ENCODE measurements around the gene MCM5.

Gene MCM5

GRCh38 chr22:35367331-35367886 is 32.5 kb upstream of the MCM5 start:
- no peak overlapping the region for H3K27ac ChIP-seq (ENCODE audit: low read length)
- H3K9me3 ChIP-seq (ENCODE audit: insufficient read depth, low read depth, low read length), result no peaks in the 10 kb centered on the region

GRCh38 chr22:35368386-35368785 is 31.6 kb upstream of the MCM5 start:
- no peak overlapping the region for H3K27ac ChIP-seq (ENCODE audit: low read length)
- H3K4me3 ChIP-seq (ENCODE audit: low read length), result no peak overlapping the region
- H3K9me3 ChIP-seq (ENCODE audit: insufficient read depth, low read depth, low read length), result no peaks in the 10 kb centered on the region
- no peak overlapping the region for H3K9ac ChIP-seq (ENCODE audit: low read depth, low read length)
- no peaks in the 10 kb centered on the region for H3K27me3 ChIP-seq (ENCODE audit: insufficient read depth, low read length)
- peaks cover 4% of the 10 kb centered on the region; the same call in 1 of the 2 replicates for H3K4me1 ChIP-seq (ENCODE audit: insufficient read depth, low read length)
- no peaks in the 10 kb centered on the region for H3K36me3 ChIP-seq (ENCODE audit: insufficient read depth, low read depth, low read length)

More at GRCh38 chr22:35367331-35367886, 32.5 kb upstream of the MCM5 start:
- peaks cover 4% of the 10 kb centered on the region; the same call in 1 of the 2 replicates for H3K4me1 ChIP-seq (ENCODE audit: insufficient read depth, low read length)
- H3K27me3 ChIP-seq (ENCODE audit: insufficient read depth, low read length), result no peaks in the 10 kb centered on the region
- no peak overlapping the region for H3K9ac ChIP-seq (ENCODE audit: low read depth, low read length)
- H3K36me3 ChIP-seq (ENCODE audit: insufficient read depth, low read depth, low read length), result no peaks in the 10 kb centered on the region
- H3K4me3 ChIP-seq (ENCODE audit: low read length), result no peak overlapping the region

GRCh38 chr22:35369996-35370395 is 29.9 kb upstream of the MCM5 start:
- H3K27ac ChIP-seq (ENCODE audit: low read length), result no peak overlapping the region
- H3K9me3 ChIP-seq (ENCODE audit: insufficient read depth, low read depth, low read length), result no peaks in the 10 kb centered on the region
- no peak overlapping the region for H3K9ac ChIP-seq (ENCODE audit: low read depth, low read length)
- peaks cover 4% of the 10 kb centered on the region; the same call in 1 of the 2 replicates for H3K4me1 ChIP-seq (ENCODE audit: insufficient read depth, low read length)
- no peaks in the 10 kb centered on the region for H3K27me3 ChIP-seq (ENCODE audit: insufficient read depth, low read length)
- H3K36me3 ChIP-seq (ENCODE audit: insufficient read depth, low read depth, low read length), result no peaks in the 10 kb centered on the region
- H3K4me3 ChIP-seq (ENCODE audit: low read length), result no peak overlapping the region

DNA sequence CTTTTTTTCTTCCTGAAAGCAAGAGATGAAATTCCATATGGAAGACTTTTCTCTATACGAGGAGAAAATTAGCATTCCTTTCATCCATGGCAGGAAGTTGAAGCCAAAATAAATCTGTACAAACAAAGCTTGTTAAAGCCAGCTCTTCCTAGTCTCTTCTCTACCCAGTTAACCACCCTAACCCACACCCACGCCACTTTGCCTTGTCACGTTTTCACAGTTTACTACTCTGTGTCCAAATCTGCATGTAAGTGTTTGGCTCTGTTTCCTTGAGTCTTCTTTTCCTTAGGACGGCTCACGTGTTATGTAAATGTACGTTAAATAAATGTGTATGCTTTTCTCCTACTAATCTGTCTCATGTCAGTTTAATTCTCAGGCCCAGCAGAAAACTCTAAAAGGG is 26.2 kb upstream of the MCM5 start:
- Histone ChIP-seq H3K36me3 (ENCODE audit: insufficient read depth, low read depth, low read length) (no peaks in the 10 kb centered on the region), H3K9me3 (ENCODE audit: insufficient read depth, low read depth, low read length) (no peaks in the 10 kb centered on the region), H3K4me1 (ENCODE audit: insufficient read depth, low read length) (peaks cover 31% of the 10 kb centered on the region), H3K27me3 (ENCODE audit: insufficient read depth, low read length) (no peaks in the 10 kb centered on the region), H3K27ac (ENCODE audit: low read length) (no peak overlapping the region), H3K9ac (ENCODE audit: low read depth, low read length) (no peak overlapping the region), H3K4me3 (ENCODE audit: low read length) (no peak overlapping the region)

GRCh38 chr22:35375031-35375430 is 24.9 kb upstream of the MCM5 start:
- H3K27ac ChIP-seq (ENCODE audit: low read length), result no peak overlapping the region
- H3K9ac ChIP-seq (ENCODE audit: low read depth, low read length), result peak overlapping the region; percentile 8; the same call in 1 of the 2 replicates
- H3K9me3 ChIP-seq (ENCODE audit: insufficient read depth, low read depth, low read length), result no peaks in the 10 kb centered on the region
- no peak overlapping the region for H3K4me3 ChIP-seq (ENCODE audit: low read length)
- H3K27me3 ChIP-seq (ENCODE audit: insufficient read depth, low read length), result no peaks in the 10 kb centered on the region
- H3K4me1 ChIP-seq (ENCODE audit: insufficient read depth, low read length), result peaks cover 32% of the 10 kb centered on the region
- no peaks in the 10 kb centered on the region for H3K36me3 ChIP-seq (ENCODE audit: insufficient read depth, low read depth, low read length)

DNA sequence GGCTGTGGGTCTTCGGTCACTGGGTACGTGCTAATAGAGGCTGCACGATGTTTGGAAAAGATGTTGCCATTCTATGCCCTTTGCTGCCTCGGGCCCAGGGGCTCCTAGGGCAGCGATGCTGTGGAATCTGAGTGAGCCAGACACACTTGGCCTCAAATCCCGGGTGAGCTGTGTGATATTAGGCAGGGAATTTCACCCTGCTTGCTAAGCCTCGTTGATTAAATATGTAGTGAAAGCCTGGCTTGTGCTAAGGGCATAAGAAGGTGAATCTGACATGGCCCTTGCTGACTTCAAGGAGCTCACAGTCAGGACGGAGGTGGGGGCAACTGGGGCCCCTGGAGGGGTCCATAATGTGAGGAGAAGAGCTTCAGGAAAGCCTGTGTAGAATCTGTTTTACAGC is 24.4 kb upstream of the MCM5 start:
- no peak overlapping the region for H3K27ac ChIP-seq (ENCODE audit: low read length)
- H3K27me3 ChIP-seq (ENCODE audit: insufficient read depth, low read length), result no peaks in the 10 kb centered on the region
- H3K36me3 ChIP-seq (ENCODE audit: insufficient read depth, low read depth, low read length), result no peaks in the 10 kb centered on the region
- H3K4me3 ChIP-seq (ENCODE audit: low read length), result no peak overlapping the region
- no peaks in the 10 kb centered on the region for H3K9me3 ChIP-seq (ENCODE audit: insufficient read depth, low read depth, low read length)
- H3K4me1 ChIP-seq (ENCODE audit: insufficient read depth, low read length), result peaks cover 35% of the 10 kb centered on the region
- H3K9ac ChIP-seq (ENCODE audit: low read depth, low read length), result peak overlapping the region; percentile 8; the same call in 1 of the 2 replicates

GRCh38 chr22:35376728-35377472 is 23.0 kb upstream of the MCM5 start:
- H3K4me3 ChIP-seq (ENCODE audit: low read length), result peak overlapping the region; percentile 14; the same call in 1 of the 2 replicates
- no peaks in the 10 kb centered on the region for H3K9me3 ChIP-seq (ENCODE audit: insufficient read depth, low read depth, low read length)

GRCh38 chr22:35377735-35378134 is 22.2 kb upstream of the MCM5 start:
- Histone ChIP-seq H3K9me3 (ENCODE audit: insufficient read depth, low read depth, low read length) (no peaks in the 10 kb centered on the region), H3K9ac (ENCODE audit: low read depth, low read length) (peak overlapping the region; percentile 77; the same call in 1 of the 2 replicates), H3K27ac (ENCODE audit: low read length) (peak overlapping the region; percentile 89), H3K27me3 (ENCODE audit: insufficient read depth, low read length) (peaks cover 4% of the 10 kb centered on the region; the same call in 1 of the 2 replicates), H3K4me3 (ENCODE audit: low read length) (0 out of 2 replicates have a peak overlapping the region, but pooled peaks have one; percentile 14), H3K36me3 (ENCODE audit: insufficient read depth, low read depth, low read length) (no peaks in the 10 kb centered on the region), H3K4me1 (ENCODE audit: insufficient read depth, low read length) (peaks cover 36% of the 10 kb centered on the region)

More at GRCh38 chr22:35376728-35377472, 23.0 kb upstream of the MCM5 start:
- peaks cover 36% of the 10 kb centered on the region for H3K4me1 ChIP-seq (ENCODE audit: insufficient read depth, low read length)
- H3K9ac ChIP-seq (ENCODE audit: low read depth, low read length), result peak overlapping the region; percentile 77; the same call in 1 of the 2 replicates
- H3K27me3 ChIP-seq (ENCODE audit: insufficient read depth, low read length), result peaks cover 4% of the 10 kb centered on the region; the same call in 1 of the 2 replicates
- H3K27ac ChIP-seq (ENCODE audit: low read length), result peak overlapping the region; percentile 89
- H3K36me3 ChIP-seq (ENCODE audit: insufficient read depth, low read depth, low read length), result no peaks in the 10 kb centered on the region

GRCh38 chr22:35378621-35379020 is 21.3 kb upstream of the MCM5 start:
- peak overlapping the region; percentile 77; the same call in 1 of the 2 replicates for H3K9ac ChIP-seq (ENCODE audit: low read depth, low read length)
- H3K27ac ChIP-seq (ENCODE audit: low read length), result peak overlapping the region; percentile 89
- H3K36me3 ChIP-seq (ENCODE audit: insufficient read depth, low read depth, low read length), result peaks cover 6% of the 10 kb centered on the region; the same call in 1 of the 2 replicates
- H3K9me3 ChIP-seq (ENCODE audit: insufficient read depth, low read depth, low read length), result no peaks in the 10 kb centered on the region
- H3K4me3 ChIP-seq (ENCODE audit: low read length), result no peak overlapping the region
- peaks cover 36% of the 10 kb centered on the region for H3K4me1 ChIP-seq (ENCODE audit: insufficient read depth, low read length)
- H3K27me3 ChIP-seq (ENCODE audit: insufficient read depth, low read length), result peaks cover 4% of the 10 kb centered on the region; the same call in 1 of the 2 replicates

- Histone ChIP-seq H3K27me3 (ENCODE audit: insufficient read depth, low read length) (peaks cover 4% of the 10 kb centered on the region; the same call in 1 of the 2 replicates), H3K9me3 (ENCODE audit: insufficient read depth, low read depth, low read length) (no peaks in the 10 kb centered on the region), H3K4me1 (ENCODE audit: insufficient read depth, low read length) (peaks cover 36% of the 10 kb centered on the region), H3K4me3 (ENCODE audit: low read length) (no peak overlapping the region), H3K36me3 (ENCODE audit: insufficient read depth, low read depth, low read length) (peaks cover 9% of the 10 kb centered on the region; the same call in 1 of the 2 replicates), H3K9ac (ENCODE audit: low read depth, low read length) (peak overlapping the region; percentile 77; the same call in 1 of the 2 replicates), H3K27ac (ENCODE audit: low read length) (peak overlapping the region; percentile 89)
Observed at GRCh38 chr22:35379146-35379993, 20.6 kb upstream of the MCM5 start.

DNA sequence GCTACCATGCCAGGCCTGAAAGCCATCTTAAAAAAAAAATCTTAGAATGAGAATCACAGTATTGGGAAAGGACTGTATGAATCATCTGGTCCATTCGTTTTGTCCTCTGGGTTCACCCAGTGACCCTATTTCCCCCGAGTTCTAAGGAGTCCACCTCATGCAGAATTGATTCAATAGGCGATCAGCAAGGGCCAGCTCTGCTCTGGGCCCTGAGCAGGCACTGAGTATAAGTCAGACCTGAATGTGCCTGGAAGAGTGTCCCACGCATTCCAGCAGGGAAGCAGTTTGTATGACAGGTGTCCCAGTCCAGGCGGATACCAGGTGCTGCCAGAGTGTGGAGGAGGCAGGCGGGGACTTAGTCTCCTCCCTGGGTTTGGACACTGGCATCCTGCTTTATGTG is 19.9 kb upstream of the MCM5 start:
- Histone ChIP-seq H3K27ac (ENCODE audit: low read length) (no peak overlapping the region), H3K4me3 (ENCODE audit: low read length) (no peak overlapping the region), H3K36me3 (ENCODE audit: insufficient read depth, low read depth, low read length) (peaks cover 9% of the 10 kb centered on the region; the same call in 1 of the 2 replicates), H3K4me1 (ENCODE audit: insufficient read depth, low read length) (peaks cover 36% of the 10 kb centered on the region), H3K9ac (ENCODE audit: low read depth, low read length) (no peak overlapping the region), H3K9me3 (ENCODE audit: insufficient read depth, low read depth, low read length) (no peaks in the 10 kb centered on the region), H3K27me3 (ENCODE audit: insufficient read depth, low read length) (peaks cover 4% of the 10 kb centered on the region; the same call in 1 of the 2 replicates)
